ENCODE data around the gene ANKRD33B. TPM values are rescaled to one million over a fixed set of nuclear protein-coding genes. Genes with fewer than 3 reads are reported as not detected.
"Not testable (repeated sequence)": the region's sequence is repeated elsewhere in the genome, so short reads cannot be mapped to it uniquely, and the experiment has no call there.

The ANKRD33B gene
- polyA plus RNA-seq, 3 donors = 0.05 TPM; not detected in 2

DNA sequence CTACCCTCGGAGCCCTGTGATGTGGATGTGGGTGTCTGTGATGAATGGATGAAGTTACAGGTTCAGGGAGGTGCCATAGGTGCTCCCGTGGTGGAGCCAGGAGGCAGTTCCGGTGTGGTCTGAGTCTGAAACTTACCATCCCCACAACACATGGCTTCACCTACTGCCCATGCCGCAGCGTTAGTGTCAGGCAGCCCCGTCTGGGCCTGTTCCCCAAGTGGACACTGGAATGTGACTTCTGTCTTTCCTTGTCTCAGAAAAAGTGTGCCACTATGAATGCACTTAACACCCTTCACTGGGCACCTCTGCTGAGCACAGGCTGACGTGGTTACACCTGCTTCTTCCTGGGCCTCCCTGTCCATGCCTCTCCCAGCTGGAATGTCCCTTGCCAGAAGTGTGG lies 8.6 kb downstream of the ANKRD33B start:
- no peaks in the 10 kb centered on the region for H3K36me3 ChIP-seq (replicated peaks in 1 of 2; ENCODE audit: control insufficient read depth in 1 of 2, insufficient read depth in 2 of 2, low read length in 2 of 2)
- Mint-ChIP-seq H3K9me3 (peaks cover 0 to 9% (median 2%) of the 10 kb centered on the region in 7 donors), H3K36me3 (peaks cover 0 to 3% of the 10 kb centered on the region in 2 donors), H3K27me3 (ENCODE audit: low read depth in 3 of 3) (peaks cover 0 to 3% (median 0%) of the 10 kb centered on the region in 3 donors), H3K4me1 (peaks cover 26% of the 10 kb centered on the region), H3K4me3 (no peak overlapping the region), H3K27ac (no peak overlapping the region)
- no peak overlapping the region for H3K4me3 ChIP-seq (replicated peaks in 1 of 3; ENCODE audit: low read depth in 2 of 3, low read length in 3 of 3)
- peaks cover 0 to 3% of the 10 kb centered on the region in 2 donors for H3K9me3 ChIP-seq (replicated peaks in 1 of 2; ENCODE audit: control insufficient read depth in 1 of 2, insufficient read depth in 1 of 2, low read length in 2 of 2)
- 100% methylated on average over 5 of the region's 7 CpGs for WGBS (ENCODE audit: insufficient coverage)
- peaks cover 6 to 9% of the 10 kb centered on the region in 2 donors for H3K4me1 ChIP-seq (ENCODE audit: control insufficient read depth in 1 of 2, insufficient read depth in 2 of 2, low read length in 2 of 2)
- intact Hi-C loops (cut with micrococcal nuclease) = no loop called here
- H2AFZ ChIP-seq (ENCODE audit: insufficient read depth, low read depth, low read length, poor library complexity, severe bottlenecking) = no peak overlapping the region
- no peaks in the 10 kb centered on the region for H4K20me1 ChIP-seq (ENCODE audit: insufficient read depth, low read length)
- H3K4me2 ChIP-seq (replicated peaks; ENCODE audit: extremely low read depth, low read length, poor library complexity, severe bottlenecking) = no peak overlapping the region
- no peaks in the 10 kb centered on the region for H3K27me3 ChIP-seq (ENCODE audit: control insufficient read depth in 2 of 2, insufficient read depth in 2 of 2, low read length in 2 of 2)
- DNase-seq = no peak
- no peak overlapping the region for H3K27ac ChIP-seq (ENCODE audit: low read depth in 1 of 2, low read length in 2 of 2)
- H3K79me2 ChIP-seq (ENCODE audit: insufficient read depth, low read length) = peaks cover 25% of the 10 kb centered on the region
- TF ChIP-seq, protein P1, sequence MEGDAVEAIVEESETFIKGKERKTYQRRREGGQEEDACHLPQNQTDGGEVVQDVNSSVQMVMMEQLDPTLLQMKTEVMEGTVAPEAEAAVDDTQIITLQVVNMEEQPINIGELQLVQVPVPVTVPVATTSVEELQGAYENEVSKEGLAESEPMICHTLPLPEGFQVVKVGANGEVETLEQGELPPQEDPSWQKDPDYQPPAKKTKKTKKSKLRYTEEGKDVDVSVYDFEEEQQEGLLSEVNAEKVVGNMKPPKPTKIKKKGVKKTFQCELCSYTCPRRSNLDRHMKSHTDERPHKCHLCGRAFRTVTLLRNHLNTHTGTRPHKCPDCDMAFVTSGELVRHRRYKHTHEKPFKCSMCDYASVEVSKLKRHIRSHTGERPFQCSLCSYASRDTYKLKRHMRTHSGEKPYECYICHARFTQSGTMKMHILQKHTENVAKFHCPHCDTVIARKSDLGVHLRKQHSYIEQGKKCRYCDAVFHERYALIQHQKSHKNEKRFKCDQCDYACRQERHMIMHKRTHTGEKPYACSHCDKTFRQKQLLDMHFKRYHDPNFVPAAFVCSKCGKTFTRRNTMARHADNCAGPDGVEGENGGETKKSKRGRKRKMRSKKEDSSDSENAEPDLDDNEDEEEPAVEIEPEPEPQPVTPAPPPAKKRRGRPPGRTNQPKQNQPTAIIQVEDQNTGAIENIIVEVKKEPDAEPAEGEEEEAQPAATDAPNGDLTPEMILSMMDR (IDR thresholded peaks at IDR 0.05) = no peak
- H3K9ac ChIP-seq (ENCODE audit: insufficient read depth, low read length, poor library complexity, severe bottlenecking) = no peak overlapping the region

DNA sequence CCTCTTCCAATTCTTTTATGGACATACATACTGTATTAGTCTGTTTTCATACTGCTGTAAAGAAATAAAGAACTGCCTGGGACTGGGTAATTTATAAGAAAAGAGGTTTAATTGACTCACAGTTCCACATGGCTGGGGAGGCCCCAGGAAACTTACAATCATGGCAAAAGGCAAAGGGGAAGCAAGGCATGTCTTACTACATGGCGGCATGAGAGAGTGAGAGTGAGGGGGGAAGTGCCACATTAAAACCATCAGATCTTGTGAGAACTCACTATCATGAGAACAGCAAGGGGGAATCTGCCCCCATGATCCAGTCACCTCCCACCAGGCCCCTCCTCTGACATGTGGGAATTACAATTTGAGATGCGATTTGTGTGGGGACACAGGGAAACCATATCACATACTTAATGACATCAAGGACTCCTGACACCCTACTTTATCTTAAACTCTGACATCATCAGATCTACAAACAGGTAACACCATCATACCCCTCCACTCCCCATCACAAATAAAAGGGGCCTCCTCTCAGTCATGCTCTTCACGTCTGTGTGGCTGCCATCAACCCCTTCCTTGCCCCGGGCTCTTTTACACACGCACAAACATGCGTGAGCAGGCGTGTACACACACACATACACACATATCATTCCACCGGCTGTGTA lies 9.7 kb downstream of the ANKRD33B start:
- no CpG with 5 or more reads among the region's 8 CpGs for WGBS (ENCODE audit: insufficient coverage)
- no peak overlapping the region for H3K27ac ChIP-seq (ENCODE audit: low read depth in 1 of 2, low read length in 2 of 2)
- TF ChIP-seq, protein P1 (IDR thresholded peaks at IDR 0.05) = no peak
- peaks cover 0 to 3% of the 10 kb centered on the region in 2 donors for H3K36me3 Mint-ChIP-seq
- peak in 2 of 3 donors; percentile 42 to 67 for DNase-seq
- no peak overlapping the region for H3K4me3 Mint-ChIP-seq
- H3K36me3 ChIP-seq (replicated peaks in 1 of 2; ENCODE audit: control insufficient read depth in 1 of 2, insufficient read depth in 2 of 2, low read length in 2 of 2) = no peaks in the 10 kb centered on the region
- no peak overlapping the region for H3K9ac ChIP-seq (ENCODE audit: insufficient read depth, low read length, poor library complexity, severe bottlenecking)
- peaks cover 0 to 3% (median 2%) of the 10 kb centered on the region in 3 donors for H3K27me3 Mint-ChIP-seq (ENCODE audit: low read depth in 3 of 3)
- no peaks in the 10 kb centered on the region for H4K20me1 ChIP-seq (ENCODE audit: insufficient read depth, low read length)
- intact Hi-C loops (cut with micrococcal nuclease) = no loop called here
- no peak overlapping the region for H2AFZ ChIP-seq (ENCODE audit: insufficient read depth, low read depth, low read length, poor library complexity, severe bottlenecking)
- peaks cover 0 to 9% (median 2%) of the 10 kb centered on the region in 7 donors for H3K9me3 Mint-ChIP-seq
- H3K4me3 ChIP-seq (replicated peaks in 1 of 3; ENCODE audit: low read depth in 2 of 3, low read length in 3 of 3) = no peak overlapping the region
- H3K27me3 ChIP-seq (ENCODE audit: control insufficient read depth in 2 of 2, insufficient read depth in 2 of 2, low read length in 2 of 2) = no peaks in the 10 kb centered on the region
- H3K79me2 ChIP-seq (ENCODE audit: insufficient read depth, low read length) = peaks cover 23% of the 10 kb centered on the region
- H3K4me1 ChIP-seq (ENCODE audit: control insufficient read depth in 1 of 2, insufficient read depth in 2 of 2, low read length in 2 of 2) = peaks cover 16 to 19% of the 10 kb centered on the region in 2 donors
- H3K4me1 Mint-ChIP-seq = peaks cover 27% of the 10 kb centered on the region
- peak overlapping the region in 6 of 7 donors; percentile 17 to 67 (median 50) for H3K27ac Mint-ChIP-seq
- peaks cover 0 to 3% of the 10 kb centered on the region in 2 donors for H3K9me3 ChIP-seq (replicated peaks in 1 of 2; ENCODE audit: control insufficient read depth in 1 of 2, insufficient read depth in 1 of 2, low read length in 2 of 2)
- H3K4me2 ChIP-seq (replicated peaks; ENCODE audit: extremely low read depth, low read length, poor library complexity, severe bottlenecking) = no peak overlapping the region

DNA sequence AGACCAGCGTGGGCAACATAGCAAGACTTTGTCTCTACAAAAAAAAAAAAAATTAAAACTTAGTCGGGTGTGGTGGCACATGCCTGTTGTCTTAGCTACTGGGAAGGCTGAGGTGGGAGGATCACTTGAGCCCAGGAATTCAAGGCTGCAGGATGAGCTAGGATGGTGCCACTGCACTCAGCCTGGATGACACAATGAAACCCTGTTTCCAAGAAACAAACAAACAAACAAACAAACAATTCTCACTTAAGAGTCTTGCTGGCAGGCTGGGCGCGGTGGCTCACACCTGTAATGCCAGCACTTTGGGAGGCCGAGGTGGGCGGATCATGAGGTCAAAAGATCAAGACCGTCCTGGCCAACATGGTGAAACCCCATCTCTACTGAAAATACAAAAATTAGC lies 11.0 kb downstream of the ANKRD33B start:
- H3K9me3 ChIP-seq (replicated peaks in 1 of 2; ENCODE audit: control insufficient read depth in 1 of 2, insufficient read depth in 1 of 2, low read length in 2 of 2); H3K27ac ChIP-seq (ENCODE audit: low read depth in 1 of 2, low read length in 2 of 2): not testable (repeated sequence)

More for the DNA sequence above, 11.0 kb downstream of the ANKRD33B start:
- not testable (repeated sequence) for H2AFZ ChIP-seq (ENCODE audit: insufficient read depth, low read depth, low read length, poor library complexity, severe bottlenecking); H3K36me3 Mint-ChIP-seq; H3K9ac ChIP-seq (ENCODE audit: insufficient read depth, low read length, poor library complexity, severe bottlenecking); H3K4me3 Mint-ChIP-seq; H3K4me2 ChIP-seq (replicated peaks; ENCODE audit: extremely low read depth, low read length, poor library complexity, severe bottlenecking); H4K20me1 ChIP-seq (ENCODE audit: insufficient read depth, low read length); H3K27ac Mint-ChIP-seq; H3K4me3 ChIP-seq (replicated peaks in 1 of 3; ENCODE audit: low read depth in 2 of 3, low read length in 3 of 3); H3K27me3 ChIP-seq (ENCODE audit: control insufficient read depth in 2 of 2, insufficient read depth in 2 of 2, low read length in 2 of 2); H3K9me3 Mint-ChIP-seq; H3K27me3 Mint-ChIP-seq (ENCODE audit: low read depth in 3 of 3); DNase-seq; H3K36me3 ChIP-seq (replicated peaks in 1 of 2; ENCODE audit: control insufficient read depth in 1 of 2, insufficient read depth in 2 of 2, low read length in 2 of 2)
- H3K4me1 ChIP-seq (ENCODE audit: control insufficient read depth in 1 of 2, insufficient read depth in 2 of 2, low read length in 2 of 2) = peaks cover 19 to 32% of the 10 kb centered on the region in 2 donors
- H3K79me2 ChIP-seq (ENCODE audit: insufficient read depth, low read length) = peaks cover 13% of the 10 kb centered on the region
- intact Hi-C loops (cut with micrococcal nuclease) = loop anchor here in 1 of 2 donors (5.0 kb wide), 1 partner anchor 52 kb away; no protein-coding TSS in a partner anchor
- H3K4me1 Mint-ChIP-seq = peaks cover 40% of the 10 kb centered on the region
- WGBS (ENCODE audit: insufficient coverage) = no CpG with 5 or more reads among the region's 7 CpGs

Data from CD14-positive monocyte (primary cell).